HG03039 (cell line): ENCODE results near the gene GPRC5D.

Experiments
- ATAC-seq: cut with Tn5 transposase; IDR thresholded peaks from one replicate; pipeline ENCODE4 v1.9.1; 2021; ENCODE audit warnings: mild to moderate bottlenecking, moderate library complexity; ENCODE audit not compliant: unreplicated experiment

Gene GPRC5D

DNA sequence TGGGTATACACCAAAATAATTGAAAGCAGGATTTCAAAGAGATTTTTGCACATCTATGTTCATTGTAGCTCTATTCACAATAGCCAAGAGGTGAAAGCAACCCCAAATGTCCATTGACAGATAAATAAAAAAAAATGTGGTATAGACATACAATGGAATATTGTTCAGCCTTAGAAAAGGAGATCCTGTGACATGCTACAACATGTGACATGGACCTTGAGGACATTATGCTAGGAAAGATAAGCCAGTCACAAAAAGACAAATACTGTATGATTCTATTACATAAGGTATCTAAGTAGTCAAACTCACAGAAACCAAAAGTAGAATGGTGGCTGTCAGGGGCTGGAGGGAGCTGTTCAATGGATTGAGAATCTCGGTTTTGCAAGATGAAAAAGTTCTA is 12.1 kb downstream of the GPRC5D start:
- ATAC-seq: no peak

DNA sequence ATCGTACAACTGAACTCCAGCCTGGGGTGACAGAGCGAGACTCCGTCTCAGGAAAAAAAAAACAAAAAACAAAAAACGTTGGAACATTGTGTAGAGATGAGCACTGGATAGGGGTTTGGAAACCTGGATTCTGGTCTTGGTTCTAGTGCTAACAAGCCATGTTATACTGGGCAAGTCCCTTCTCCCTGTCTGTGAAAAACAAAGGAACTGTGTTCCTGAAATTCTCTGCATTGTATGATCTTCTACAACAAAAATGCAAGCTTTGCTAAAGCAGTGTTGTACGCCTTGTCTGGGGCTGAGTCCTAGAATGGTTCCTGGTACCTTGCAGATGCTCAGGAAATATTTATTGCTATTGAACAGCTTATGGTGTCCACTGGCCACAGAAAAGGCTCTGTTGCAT is 13.4 kb downstream of the GPRC5D start:
- ATAC-seq: no peak

DNA sequence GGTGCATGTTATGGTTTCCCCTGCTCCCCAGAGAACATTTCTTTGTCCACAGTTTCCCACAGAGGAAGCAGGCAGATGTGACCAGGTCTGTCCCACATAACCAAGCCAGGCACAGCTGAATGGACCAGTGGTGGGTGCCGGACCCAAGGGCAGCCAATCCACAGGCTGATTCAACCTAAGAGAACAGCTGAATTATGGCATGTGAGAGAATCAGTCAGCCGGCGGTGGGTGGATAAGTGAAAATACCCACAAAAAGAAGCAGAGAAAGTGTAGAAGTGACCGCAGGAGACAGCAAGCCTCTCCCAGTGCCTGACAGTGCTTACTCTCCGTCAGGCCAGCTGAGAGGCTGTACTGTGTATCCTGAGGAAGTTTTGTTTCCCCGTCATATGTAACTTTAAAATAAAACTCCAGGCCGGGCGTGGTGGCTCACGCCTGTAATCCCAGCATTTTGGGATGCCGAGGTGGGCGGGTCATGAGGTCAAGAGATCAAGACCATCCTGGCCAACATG is 14.9 kb downstream of the GPRC5D start:
- no peak for ATAC-seq

DNA sequence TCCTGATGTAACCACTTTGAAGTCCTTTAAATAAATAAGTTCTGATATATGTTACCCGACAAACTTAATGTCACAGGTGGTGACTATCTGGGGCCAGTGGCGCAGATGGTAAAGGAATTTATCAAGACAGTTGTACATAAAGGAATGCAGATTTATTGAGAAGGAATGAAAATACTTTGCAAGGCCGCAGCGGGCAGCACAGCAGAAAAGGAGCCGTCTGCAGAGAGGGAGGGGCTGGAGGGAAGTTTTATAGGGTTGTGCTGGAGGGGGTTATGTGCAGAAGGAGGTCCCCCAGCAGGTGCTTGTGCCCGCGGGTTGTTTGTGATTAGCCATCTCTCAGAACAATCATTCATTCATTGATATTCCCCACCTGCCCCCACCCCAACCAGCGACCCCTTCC is 17.4 kb downstream of the GPRC5D start:
- ATAC-seq: no peak

DNA sequence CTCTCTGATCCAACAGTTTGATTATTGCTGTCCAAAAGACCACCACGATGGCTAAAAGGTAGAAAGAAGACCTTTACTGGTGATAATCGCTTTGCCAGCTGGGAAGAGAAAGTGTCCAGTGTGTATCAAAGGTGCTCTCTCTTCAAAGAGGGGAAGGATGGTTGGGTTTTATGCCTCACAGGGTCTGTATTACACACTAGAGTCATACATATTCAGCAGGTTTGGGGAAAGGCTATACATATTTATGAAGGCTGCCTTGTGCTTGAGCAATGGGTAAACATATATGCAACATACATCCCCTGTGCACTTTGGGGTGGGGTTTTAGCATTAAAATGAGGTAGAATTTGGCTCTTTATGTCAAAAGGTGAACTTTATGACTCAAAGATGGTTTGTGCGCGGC is 18.2 kb downstream of the GPRC5D start:
- no peak for ATAC-seq

DNA sequence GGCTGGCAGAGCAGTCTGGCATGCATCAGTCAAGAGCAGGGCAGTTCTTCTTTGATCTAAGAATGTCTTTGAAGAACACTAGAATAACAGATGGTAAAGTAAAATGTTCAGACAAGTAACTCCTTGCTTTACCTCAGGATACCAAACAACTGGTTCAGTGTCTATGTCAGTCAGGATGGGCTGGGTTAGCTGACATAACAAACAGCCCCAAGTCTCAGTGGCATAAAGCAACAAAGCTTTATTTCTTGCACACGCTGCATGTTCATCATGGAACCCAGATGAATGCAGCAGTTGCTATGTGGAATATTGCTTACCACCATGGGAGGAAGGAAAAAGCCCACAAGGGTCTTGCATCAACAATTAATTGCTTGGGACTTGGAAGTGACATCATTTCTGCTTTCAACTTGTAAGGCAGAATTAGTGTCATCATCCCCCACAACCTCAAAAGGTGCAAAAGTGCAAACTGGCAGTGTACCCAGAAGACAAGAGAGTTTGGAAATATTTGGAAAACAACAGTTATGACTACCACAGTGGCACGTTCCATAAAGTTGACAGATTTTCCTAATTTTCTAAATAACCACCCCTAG is 21.2 kb downstream of the GPRC5D start:
- ATAC-seq: no peak

DNA sequence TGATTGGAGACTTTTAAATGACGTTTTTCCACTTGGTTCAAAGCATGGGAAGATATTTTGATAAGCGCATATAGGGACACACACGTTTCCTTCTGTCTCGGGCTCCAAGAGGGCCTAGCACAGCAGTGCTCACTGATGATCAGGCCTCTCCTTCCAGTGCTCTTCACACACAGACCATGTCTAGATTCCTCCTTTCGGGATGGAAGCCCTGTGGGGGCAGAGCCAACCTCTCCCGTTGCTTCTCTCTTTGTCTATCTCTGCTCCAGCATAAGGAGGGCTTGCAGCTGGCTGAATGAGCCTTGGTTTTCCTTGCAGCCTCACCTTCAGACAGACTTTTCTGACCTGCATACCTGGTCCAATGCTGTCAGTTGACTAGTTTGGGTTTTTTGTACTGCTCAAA is 22.3 kb downstream of the GPRC5D start:
- ATAC-seq: no peak

DNA sequence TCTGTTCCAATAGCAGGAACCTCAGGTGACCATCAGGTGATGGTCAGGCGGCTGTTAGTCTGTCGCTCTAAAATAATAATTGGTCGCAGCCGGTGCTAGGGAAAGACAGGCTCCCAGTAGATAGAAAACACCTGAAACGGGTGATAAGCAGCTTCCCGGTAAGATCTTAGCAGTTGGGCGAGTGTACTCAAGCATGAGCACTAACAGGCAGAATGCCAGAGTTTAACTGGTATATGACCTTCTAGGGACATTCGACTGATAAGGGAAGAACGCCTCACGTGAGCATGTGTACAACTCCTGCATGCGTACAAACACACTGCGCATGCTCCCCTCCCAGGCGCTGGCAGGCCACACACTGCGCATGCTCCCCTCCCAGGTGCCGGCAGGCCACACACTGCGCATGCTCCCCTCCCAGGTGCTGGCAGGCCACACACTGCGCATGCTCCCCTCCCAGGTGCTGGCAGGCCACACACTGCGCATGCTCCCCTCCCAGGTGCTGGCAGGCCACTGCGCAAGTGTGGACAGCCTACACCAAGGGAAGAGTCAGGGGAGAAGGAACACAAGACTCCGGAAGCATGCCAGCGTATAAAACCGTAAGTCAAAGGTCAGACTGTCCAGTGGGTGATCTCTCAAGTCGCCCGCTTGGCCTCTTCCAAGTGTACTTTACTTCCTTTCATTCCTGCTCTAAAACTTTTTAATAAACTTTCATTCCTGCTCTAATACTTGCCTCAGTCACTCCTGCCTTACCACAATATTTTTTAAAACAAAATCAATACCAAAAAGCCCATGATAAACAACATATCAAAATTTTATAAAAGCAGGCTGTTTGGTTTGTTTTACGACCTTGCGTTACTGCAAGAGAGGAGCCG is 24.5 kb downstream of the GPRC5D start:
- ATAC-seq: no peak

DNA sequence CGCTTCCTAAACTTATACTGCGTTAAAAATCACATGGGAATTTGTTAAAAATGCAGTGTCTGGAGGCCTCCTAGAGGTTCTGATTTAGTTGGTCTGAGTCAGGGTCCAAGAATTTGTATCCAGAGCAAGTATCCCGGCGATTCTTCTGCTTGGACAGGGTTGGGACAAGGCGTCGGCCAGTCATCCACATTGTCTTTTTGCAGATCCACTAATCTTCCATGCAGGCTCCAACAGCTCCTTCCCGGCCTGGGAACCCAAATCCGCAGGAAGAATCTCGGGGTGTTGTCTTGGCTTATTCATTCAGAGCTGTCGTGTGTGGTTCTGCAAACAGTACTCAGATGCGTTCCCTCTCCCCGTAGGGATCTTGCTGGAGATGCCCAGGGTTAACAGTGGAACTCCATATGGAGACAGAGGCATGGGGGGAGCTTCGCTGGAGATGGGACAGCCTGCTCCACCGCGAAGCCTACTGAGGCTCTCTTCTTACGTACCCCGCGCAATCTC is 25.3 kb downstream of the GPRC5D start:
- no peak for ATAC-seq

DNA sequence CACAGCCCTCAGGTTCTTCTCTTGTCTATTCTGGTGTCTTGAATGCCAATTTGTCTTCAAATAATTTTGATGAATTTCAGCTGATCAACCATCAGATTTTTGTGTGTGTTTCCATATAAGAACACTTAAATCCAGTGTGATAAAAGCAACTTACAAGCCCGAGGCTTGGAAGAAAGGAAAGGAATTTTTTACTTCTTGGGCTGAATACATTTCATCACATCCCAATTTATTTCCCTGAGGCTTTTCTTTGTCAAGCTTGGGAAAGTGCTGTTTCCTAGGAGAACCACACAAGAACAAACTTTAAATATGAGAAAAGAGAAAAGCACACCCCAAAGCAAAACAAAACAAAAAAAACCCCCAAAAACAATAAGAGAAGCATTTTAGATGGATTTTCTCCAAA is 26.6 kb downstream of the GPRC5D start:
- ATAC-seq: no peak

DNA sequence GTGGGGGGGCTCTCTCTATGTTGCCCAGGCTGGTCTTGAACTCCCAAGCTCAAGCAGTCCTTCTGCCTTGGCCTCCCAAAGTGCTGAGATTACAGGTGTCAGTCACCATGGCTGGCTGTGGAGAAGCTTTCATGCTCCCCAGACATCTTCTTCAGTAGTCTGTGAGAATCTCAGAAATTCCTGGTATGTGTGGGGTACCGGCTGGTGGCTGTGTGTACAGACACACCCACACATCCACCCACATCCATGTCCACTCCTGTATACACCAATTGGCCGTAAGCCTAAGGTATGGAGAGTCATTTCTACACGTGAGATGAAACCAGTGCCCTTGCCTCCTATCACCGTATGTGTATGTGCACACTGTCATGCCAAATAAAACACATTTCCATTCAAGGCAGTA is 27.8 kb downstream of the GPRC5D start:
- ATAC-seq: no peak

DNA sequence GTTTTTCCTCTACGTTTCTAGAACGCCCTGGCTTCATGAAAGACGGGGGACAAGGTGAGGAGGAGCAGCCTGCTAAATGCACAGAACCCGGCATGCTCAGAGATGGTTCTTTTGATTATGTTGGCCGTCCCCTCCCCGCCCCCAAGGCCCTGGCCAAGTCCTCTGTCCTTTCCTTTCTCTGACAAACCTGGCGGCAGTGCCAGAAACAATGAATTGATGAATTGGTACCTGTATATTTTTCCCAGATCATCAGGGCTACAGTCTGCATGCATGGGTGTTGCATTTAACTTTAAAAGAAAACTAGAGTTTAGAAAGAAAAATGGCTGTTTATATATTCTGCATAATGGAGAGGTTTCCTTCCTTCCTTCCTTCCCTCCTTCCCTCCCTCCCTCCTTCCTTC is 29.0 kb downstream of the GPRC5D start:
- no peak for ATAC-seq

DNA sequence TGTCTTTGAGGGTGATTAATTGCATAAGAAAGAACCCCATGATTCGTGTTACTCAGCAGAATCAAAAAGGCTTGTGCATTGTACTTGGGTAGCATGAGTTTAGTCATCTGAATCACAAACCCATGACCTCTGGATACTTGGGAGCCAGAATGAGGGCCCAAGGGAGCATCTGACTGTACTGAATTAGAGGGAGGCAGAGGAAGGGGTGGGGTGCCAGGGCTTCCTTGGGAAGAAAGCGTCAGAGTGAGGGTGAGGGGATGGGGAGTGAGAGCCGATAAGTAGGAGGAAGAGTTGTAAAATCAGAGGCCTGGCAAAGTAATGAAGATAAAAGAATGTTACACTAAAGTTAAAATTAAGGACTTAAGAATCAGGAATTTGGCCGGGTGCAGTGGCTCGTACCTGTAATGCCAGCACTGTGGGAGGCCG is 29.8 kb downstream of the GPRC5D start:
- no peak for ATAC-seq

DNA sequence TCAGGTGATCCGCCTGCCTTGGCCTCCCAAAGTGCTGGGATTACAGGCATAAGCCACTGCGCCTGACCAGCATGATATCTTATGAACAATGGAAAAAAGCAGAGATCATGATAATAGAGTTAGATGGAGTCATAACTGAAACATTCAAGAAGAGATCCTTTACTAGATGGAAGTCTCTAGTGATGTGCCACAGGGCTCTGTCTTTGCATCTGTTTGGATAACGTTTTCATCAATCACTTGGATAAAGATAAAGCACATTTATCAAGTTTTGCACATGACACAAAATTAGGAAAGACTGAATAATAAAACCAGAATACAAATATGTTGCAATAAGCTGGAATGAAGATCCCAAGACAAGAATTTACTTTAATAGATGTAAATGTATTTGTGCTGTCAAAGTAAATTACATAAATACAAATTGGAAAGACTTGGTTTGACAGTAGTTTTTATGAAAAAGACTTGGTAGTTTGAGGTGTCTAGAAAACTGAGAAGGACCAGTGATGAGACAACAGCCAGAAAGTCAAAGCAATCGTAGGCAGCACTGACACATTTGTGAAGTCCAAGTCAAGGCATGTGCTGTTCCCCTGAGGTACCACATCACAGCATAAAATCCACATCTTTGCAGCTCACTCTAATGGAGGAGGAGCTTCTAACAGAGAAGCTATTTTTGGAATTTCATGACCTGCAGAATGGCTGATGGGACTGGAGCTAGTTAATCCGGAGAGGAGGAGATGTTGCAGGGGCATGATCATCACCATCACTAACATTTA is 32.1 kb downstream of the GPRC5D start:
- ATAC-seq: no peak

DNA sequence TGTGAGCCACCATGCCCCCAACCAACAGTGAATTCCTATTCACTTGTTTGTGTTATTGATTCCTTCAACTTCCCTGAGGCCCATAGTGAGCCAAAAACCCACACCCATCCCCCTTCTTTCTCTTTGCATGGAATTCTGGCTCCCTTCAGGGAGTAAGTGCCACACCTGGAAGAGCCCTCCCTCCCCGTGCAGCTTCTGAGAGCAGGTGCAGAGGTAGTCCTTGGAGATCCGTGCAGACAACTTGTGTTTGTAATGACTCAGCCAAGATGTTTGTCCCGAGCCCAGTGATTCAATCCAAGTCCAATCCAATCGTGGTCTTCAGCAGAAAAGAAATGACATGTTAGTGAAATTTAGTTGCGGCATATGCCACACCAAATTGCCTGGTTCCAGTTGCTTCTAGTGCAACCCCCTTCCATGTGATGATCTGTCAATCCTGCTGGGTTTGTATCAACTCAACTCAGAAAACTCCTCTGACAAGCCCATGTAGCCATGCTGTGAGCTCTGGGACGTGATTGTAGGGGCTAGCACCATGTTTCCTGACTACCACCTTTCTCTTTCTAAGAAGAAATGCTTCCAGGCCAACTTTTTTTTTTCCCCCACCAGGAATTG is 33.1 kb downstream of the GPRC5D start:
- ATAC-seq: no peak

DNA sequence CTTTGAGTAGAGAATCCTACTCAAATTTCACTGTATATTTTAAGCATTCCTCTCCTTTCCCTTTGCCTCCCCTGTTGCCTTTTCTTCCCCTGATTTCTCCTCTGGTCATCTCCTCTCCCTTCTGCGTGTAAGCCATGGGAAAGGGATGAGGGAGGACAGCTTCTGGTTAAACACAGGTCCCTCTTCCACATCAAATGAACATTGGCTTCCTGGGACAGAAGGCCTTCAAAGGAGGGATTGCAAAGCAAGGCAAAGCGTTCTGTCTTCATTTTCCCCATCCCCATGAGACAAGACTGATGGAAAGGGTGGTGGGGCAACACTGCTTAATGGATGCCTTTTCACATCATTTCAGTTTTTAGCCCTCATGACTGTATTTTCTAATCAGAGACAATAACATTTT is 34.5 kb downstream of the GPRC5D start:
- ATAC-seq: no peak

DNA sequence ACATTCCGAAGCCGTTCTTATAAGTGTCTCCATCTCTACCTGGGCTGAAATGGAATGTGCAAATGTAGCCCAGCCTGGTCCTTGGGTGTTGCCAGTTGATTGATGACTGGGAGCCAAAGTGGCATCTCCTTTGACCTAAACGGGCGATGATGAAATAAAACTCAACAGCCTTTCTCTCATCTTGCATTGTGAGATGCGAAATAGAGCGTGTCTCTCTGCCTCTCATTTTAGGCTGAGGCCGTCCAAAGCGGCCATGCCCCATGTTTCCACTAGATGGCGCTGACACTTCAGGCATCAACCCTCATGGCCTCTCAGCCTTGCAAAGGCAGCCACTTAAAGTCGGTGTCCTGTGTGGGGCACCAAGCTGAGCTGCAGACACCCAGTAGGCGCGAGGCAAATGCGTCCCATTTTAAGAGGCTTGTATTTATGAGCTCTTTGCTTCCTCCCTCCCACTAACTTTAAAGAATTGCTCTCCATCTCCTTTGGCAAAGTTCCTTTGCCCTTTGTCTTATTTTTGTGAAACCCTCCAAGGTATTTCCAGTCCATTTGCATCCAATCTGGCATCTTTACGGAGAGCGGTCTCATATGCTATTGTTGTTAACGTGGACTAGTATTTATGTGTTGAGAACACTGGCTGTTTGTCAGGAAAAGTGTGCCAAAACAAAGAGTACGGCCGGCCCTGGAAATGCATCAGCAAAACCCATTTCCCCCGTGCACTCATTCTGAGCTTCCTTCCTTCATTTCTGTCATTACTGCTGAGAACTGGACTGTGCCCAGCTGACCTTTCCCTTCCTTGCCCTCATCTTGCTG is 35.6 kb downstream of the GPRC5D start:
- ATAC-seq: peak; percentile 89

DNA sequence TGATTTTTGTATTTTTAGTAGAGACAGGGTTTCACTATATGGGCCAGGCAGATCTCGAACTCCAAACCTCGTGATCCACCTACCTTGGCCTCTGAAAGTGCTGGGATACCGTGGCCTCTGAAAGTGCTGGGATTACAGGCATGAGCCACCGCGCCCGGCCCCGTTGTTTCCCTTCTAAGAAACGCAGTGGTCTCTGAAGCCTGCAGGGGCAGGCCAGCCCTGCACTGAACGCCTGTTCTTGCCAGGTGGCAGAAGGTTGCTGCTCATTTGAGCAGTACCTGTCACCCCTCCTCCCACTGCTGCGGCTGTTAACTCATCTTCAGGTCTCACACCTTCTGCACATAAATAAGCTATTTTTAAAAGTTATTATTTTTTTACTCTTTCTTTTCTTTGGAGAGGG is 36.3 kb downstream of the GPRC5D start:
- ATAC-seq: no peak

DNA sequence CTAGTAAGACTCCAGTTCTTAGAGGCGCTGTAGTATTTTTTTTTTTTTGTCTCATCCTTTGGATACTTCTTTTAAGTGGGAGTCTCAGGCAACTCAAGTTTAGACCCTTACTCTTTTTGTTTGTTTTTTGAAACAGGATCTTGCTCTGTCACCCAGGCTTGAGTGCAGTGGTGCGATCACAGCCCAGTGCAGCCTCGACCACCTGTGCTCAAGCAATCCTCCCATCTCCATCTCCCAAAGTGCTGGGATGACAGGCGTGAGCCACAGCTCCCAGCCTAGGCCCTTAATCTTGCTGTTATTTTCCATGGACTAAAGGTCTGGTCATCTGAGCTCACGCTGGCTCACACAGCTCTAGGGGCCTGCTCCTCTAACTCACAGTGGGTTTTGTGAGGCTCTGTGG is 39.3 kb downstream of the GPRC5D start:
- ATAC-seq: no peak

DNA sequence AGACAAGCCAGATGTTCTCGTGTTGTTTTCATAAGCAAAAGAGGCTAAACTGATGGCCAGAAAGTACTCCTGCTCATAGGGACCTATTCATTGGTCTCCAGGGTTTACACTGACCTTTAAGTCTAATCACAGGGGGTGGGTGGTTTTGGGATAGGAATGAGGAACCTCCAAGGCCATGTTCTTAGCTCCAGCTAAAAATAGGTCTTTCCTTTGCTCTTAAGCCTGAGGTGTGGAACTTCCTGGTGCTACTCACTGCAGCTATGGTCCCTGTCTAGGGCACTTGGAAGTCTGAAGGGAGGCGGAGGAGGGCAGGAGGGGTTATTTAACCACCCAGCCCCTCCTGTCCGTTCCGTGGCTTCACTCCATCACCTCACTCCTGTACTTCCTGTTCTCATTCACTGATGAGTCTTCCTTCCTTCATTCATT is 42.0 kb downstream of the GPRC5D start:
- no peak for ATAC-seq
